Gastroesophageal sphincter (tissue), 4 donors: ENCODE results near the gene ETFRF1. TPM values are rescaled to one million over a fixed set of nuclear protein-coding genes. Genes with fewer than 3 reads are reported as not detected.

ENCODE experiments used
- ATAC-seq: fragments of 150-250 bp; one replicate; pipeline ENCODE4 v1.9.1; 2016; ENCODE audit warnings: mild to moderate bottlenecking, moderate library complexity
- H3K27ac ChIP-seq, 4 donors: fragments of 200-600 bp; sonication (generic) in 3 of 4; 1 replicate in 3 of 4; 2 replicates in 1 of 4; pipeline ENCODE4 v1.5.1; 2016 to 2019
- H3K27me3 ChIP-seq: fragments of 200-600 bp; sonication (generic); one replicate; pipeline ENCODE4 v1.5.1; 2019
- H3K36me3 ChIP-seq, 2 donors: fragments of 200-600 bp; sonication (generic); one replicate each; pipeline ENCODE4 v1.5.1; 2019; ENCODE audit warnings: control low read depth in 1 of 2
- H3K4me1 ChIP-seq, 3 donors: fragments of 200-600 bp; sonication (generic); 1 replicate in 2 of 3; 2 replicates in 1 of 3; pipeline ENCODE4 v1.5.1; 2016 to 2019; ENCODE audit warnings: control low read depth in 2 of 3
- H3K4me3 ChIP-seq, 2 donors: fragments of 200-600 bp; sonication (generic); one replicate each; pipeline ENCODE4 v1.5.1; 2019; ENCODE audit warnings: mild to moderate bottlenecking in 1 of 2, moderate library complexity in 1 of 2
- H3K9me3 ChIP-seq, 3 donors: fragments of 200-600 bp; sonication (generic); one replicate each; pipeline ENCODE4 v1.5.1; 2017 to 2019; ENCODE audit warnings: control low read depth in 2 of 3
- CTCF ChIP-seq, 4 experiments: fragments of 200-600 bp in 2 of 4; fragments of 450-650 bp in 2 of 4; sonication (generic) in 1 of 4; IDR thresholded peaks; one replicate each; pipeline ENCODE4 v1.5.1; 2017 to 2019; ENCODE audit warnings: antibody characterized with exemption in 4 of 4, mild to moderate bottlenecking in 2 of 4, moderate library complexity in 2 of 4
- EP300 ChIP-seq: sonication (generic); formaldehyde crosslinking; IDR thresholded peaks from one replicate; pipeline ENCODE4 v1.6.1; 2017; ENCODE audit warnings: antibody characterized with exemption, mild to moderate bottlenecking
- POLR2A ChIP-seq, 2 donors: fragments of 450-650 bp; IDR thresholded peaks; one replicate each; pipeline ENCODE4 v1.6.1; 2017; ENCODE audit warnings: antibody characterized with exemption in 2 of 2, mild to moderate bottlenecking in 2 of 2, moderate library complexity in 1 of 2
- POLR2AphosphoS5 ChIP-seq: sonication (generic); formaldehyde crosslinking; IDR thresholded peaks from one replicate; pipeline ENCODE4 v1.6.1; 2017; ENCODE audit warnings: antibody characterized with exemption
- WGBS, 2 donors: methylation state at CpG; one replicate each; pipeline ENCODE4 v1.1.5; 2018; ENCODE audit warnings: low coverage in 1 of 2; 5-methylcytosine and 5-hydroxymethylcytosine counted together
- total RNA-seq, 4 donors: library from RNA; depleted of rRNA; stranded (reverse); fragments of >200 nt; gene quantifications; one replicate each; pipeline ENCODE4 v1.1.0, GENCODE V29; 2016

The ETFRF1 gene
- total RNA-seq: 10 to 100 TPM; 45.8 to 73.8 (median 47.1) TPM

- Histone ChIP-seq H3K4me1 (peaks cover 0 to 26% (median 3%) of the 10 kb centered on the region in 3 donors), H3K36me3 (no peaks in the 10 kb centered on the region), H3K27ac (peak within 1 kb of the TSS; percentile 92 to 98 (median 94)), H3K4me3 (peak within 1 kb of the TSS; percentile 71 to 83), H3K9me3 (no peaks in the 10 kb centered on the region), H3K27me3 (no peaks in the 10 kb centered on the region)
- TF ChIP-seq POLR2A (IDR thresholded peaks at IDR 0.05) (peak; percentile 67 to 72), CTCF (IDR thresholded peaks at IDR 0.05) (peak in 2 of 4 experiments; percentile 21 to 37), POLR2AphosphoS5 (peak; percentile 95), EP300 (no peak)
- WGBS, 2 donors: 0% methylated on average over 11 to 12 of the region's 54 CpGs
- ATAC-seq: peak; percentile 99
Measured at GRCh38 chr12:25195056-25195971, at the start of gene ETFRF1, which contains the start of gene DNAI7. Gene ETFRF1 (plus strand): TSS chr12:25195237. CDS start chr12:25203957, 8,720 bp downstream. Gene DNAI7 (minus strand): TSS chr12:25195160. CDS start chr12:25195078, 82 bp downstream.

- Histone ChIP-seq H3K4me3 (no peak overlapping the region), H3K27ac (no peak overlapping the region), H3K36me3 (no peaks in the 10 kb centered on the region), H3K9me3 (no peaks in the 10 kb centered on the region), H3K4me1 (peaks cover 0 to 5% (median 2%) of the 10 kb centered on the region in 3 donors), H3K27me3 (no peaks in the 10 kb centered on the region)
- TF ChIP-seq EP300 (no peak), CTCF (IDR thresholded peaks at IDR 0.05) (no peak), POLR2AphosphoS5 (no peak)
- 100% methylated on average over 1 of the region's 1 CpG for WGBS, 2 donors
- no peak for ATAC-seq
Measured at GRCh38 chr12:25146686-25147085, 48.4 kb upstream of the ETFRF1 start.

- Histone ChIP-seq H3K27ac (peak overlapping the region in 3 of 4 donors; percentile 5 to 61 (median 36)), H3K4me3 (no peak overlapping the region), H3K27me3 (no peaks in the 10 kb centered on the region), H3K4me1 (peaks cover 0 to 14% (median 3%) of the 10 kb centered on the region in 3 donors), H3K9me3 (no peaks in the 10 kb centered on the region), H3K36me3 (no peaks in the 10 kb centered on the region)
- peak; percentile 94 for ATAC-seq
- TF ChIP-seq POLR2AphosphoS5 (peak; percentile 71), CTCF (IDR thresholded peaks at IDR 0.05) (no peak), EP300 (no peak), POLR2A (IDR thresholded peaks at IDR 0.05) (no peak)
- 26 to 39% methylated on average over 3 to 4 of the region's 5 CpGs for WGBS, 2 donors
Measured at GRCh38 chr12:25151476-25151875, 43.6 kb upstream of the ETFRF1 start.

- no peaks in the 10 kb centered on the region for H3K27me3 ChIP-seq
- peak overlapping the region in 3 of 4 donors; percentile 5 to 61 (median 36) for H3K27ac ChIP-seq
- H3K4me1 ChIP-seq: peaks cover 0 to 14% (median 3%) of the 10 kb centered on the region in 3 donors
- H3K4me3 ChIP-seq: no peak overlapping the region
- WGBS, 2 donors: 65 to 94% methylated on average over 3 to 5 of the region's 5 CpGs
- no peak for ATAC-seq
- no peaks in the 10 kb centered on the region for H3K9me3 ChIP-seq
- no peaks in the 10 kb centered on the region for H3K36me3 ChIP-seq
- TF ChIP-seq CTCF (IDR thresholded peaks at IDR 0.05): no peak
- no peak for TF ChIP-seq POLR2AphosphoS5
- no peak for TF ChIP-seq EP300
- TF ChIP-seq POLR2A (IDR thresholded peaks at IDR 0.05): no peak
Measured at GRCh38 chr12:25152055-25152454, 43.0 kb upstream of the ETFRF1 start.
